22Rv1 (cell line): ENCODE results near the gene ACR.

Experiments used
- H3K27ac ChIP-seq: fragments of 450-650 bp; 2 replicates; pipeline ENCODE4 v1.5.1; 2017
- ZFX ChIP-seq: fragments of 450-650 bp; IDR thresholded peaks from 2 replicates; pipeline ENCODE4 v1.6.1; 2017; ENCODE audit warnings: antibody characterized with exemption, borderline replicate concordance
- TF ChIP-seq, protein P1 (sequence below): fragments of 450-650 bp; IDR thresholded peaks from 2 replicates; pipeline ENCODE4 v1.5.1; 2017; ENCODE audit warnings: mild to moderate bottlenecking

ACR gene

GRCh38 chr22:50737728-50738648 lies at the start of gene ACR:
TSS of gene ACR (plus strand) at chr22:50738204. CDS start at chr22:50738236, 32 bp downstream.
- no peak within 1 kb of the TSS for H3K27ac ChIP-seq
- no peak for TF ChIP-seq ZFX
- TF ChIP-seq, protein P1, sequence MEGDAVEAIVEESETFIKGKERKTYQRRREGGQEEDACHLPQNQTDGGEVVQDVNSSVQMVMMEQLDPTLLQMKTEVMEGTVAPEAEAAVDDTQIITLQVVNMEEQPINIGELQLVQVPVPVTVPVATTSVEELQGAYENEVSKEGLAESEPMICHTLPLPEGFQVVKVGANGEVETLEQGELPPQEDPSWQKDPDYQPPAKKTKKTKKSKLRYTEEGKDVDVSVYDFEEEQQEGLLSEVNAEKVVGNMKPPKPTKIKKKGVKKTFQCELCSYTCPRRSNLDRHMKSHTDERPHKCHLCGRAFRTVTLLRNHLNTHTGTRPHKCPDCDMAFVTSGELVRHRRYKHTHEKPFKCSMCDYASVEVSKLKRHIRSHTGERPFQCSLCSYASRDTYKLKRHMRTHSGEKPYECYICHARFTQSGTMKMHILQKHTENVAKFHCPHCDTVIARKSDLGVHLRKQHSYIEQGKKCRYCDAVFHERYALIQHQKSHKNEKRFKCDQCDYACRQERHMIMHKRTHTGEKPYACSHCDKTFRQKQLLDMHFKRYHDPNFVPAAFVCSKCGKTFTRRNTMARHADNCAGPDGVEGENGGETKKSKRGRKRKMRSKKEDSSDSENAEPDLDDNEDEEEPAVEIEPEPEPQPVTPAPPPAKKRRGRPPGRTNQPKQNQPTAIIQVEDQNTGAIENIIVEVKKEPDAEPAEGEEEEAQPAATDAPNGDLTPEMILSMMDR = no peak

GRCh38 chr22:50688448-50688847 lies 49.6 kb upstream of the ACR start:
- TF ChIP-seq, protein P1 = no peak
- no peak for TF ChIP-seq ZFX
- H3K27ac ChIP-seq = no peak overlapping the region

GRCh38 chr22:50691521-50691920 lies 46.5 kb upstream of the ACR start:
- TF ChIP-seq, protein P1 = peak; percentile 82
- TF ChIP-seq ZFX = no peak
- no peak overlapping the region for H3K27ac ChIP-seq

DNA sequence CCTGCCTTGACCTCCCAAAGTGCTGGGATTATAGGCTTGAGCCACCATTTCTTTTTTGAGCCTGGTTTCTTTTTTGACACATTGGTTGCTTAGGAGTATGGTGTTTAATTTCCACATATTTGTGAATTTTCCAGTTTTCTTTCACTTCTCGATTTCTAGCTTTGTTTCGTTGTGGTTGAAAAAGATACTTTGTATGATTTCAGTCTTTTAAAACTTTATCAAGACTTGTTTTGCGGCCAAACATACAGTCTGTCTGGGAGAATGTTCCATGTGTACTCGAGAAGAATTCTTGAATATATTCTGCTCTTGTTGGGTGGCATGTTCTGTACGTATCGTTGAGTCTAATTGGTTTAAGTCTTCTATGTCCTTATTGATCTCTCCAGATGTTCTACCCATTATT lies 44.5 kb upstream of the ACR start:
- TF ChIP-seq, protein P1 = no peak
- TF ChIP-seq ZFX = no peak
- H3K27ac ChIP-seq = no peak overlapping the region

- TF ChIP-seq, protein P1 = no peak
- no peak for TF ChIP-seq ZFX
- no peak overlapping the region for H3K27ac ChIP-seq
These were observed 43.9 kb upstream of the ACR start for GRCh38 chr22:50694099-50694605.

GRCh38 chr22:50694766-50695420 lies 43.1 kb upstream of the ACR start:
- H3K27ac ChIP-seq = no peak overlapping the region
- TF ChIP-seq ZFX = no peak
- TF ChIP-seq, protein P1 = no peak
